WTC11 (cell line): Measurements from ENCODE around the gene KDELR3.

Source experiments
- ATF2 ChIP-seq: sonication (generic); formaldehyde crosslinking; IDR thresholded peaks from 2 replicates; pipeline ENCODE4 v1.8.1; 2022; ENCODE audit warnings: low read depth, missing genetic modification reagents, borderline replicate concordance
- CTCF ChIP-seq: fragments of 200-600 bp; IDR thresholded peaks from 2 replicates; pipeline ENCODE4 v1.8.0; 2022; ENCODE audit warnings: antibody characterized with exemption
- ELF4 ChIP-seq: sonication (generic); formaldehyde crosslinking; IDR thresholded peaks from 2 replicates; pipeline ENCODE4 v1.8.1; 2022; ENCODE audit warnings: low read depth, mild to moderate bottlenecking, moderate library complexity, missing genetic modification reagents
- FOXJ3 ChIP-seq: sonication (generic); formaldehyde crosslinking; IDR thresholded peaks from 2 replicates; pipeline ENCODE4 v1.9.0; 2021; ENCODE audit warnings: missing genetic modification reagents, mild to moderate bottlenecking, borderline replicate concordance
- NFE2L1 ChIP-seq: sonication (generic); formaldehyde crosslinking; IDR thresholded peaks from 2 replicates; pipeline ENCODE4 v1.8.1; 2023; ENCODE audit warnings: missing genetic modification reagents
- NR1H2 ChIP-seq: sonication (generic); formaldehyde crosslinking; IDR thresholded peaks from 2 replicates; pipeline ENCODE4 v1.9.0; 2021; ENCODE audit warnings: mild to moderate bottlenecking, moderate library complexity, missing genetic modification reagents
- NR3C1 ChIP-seq: sonication (generic); formaldehyde crosslinking; conservative IDR thresholded peaks from 2 replicates; pipeline ENCODE4 v1.8.1; 2023; ENCODE audit warnings: low read depth, mild to moderate bottlenecking, missing genetic modification reagents
- ZBTB21 ChIP-seq: sonication (generic); formaldehyde crosslinking; IDR thresholded peaks from 2 replicates; pipeline ENCODE4 v1.8.1; 2023; ENCODE audit warnings: mild to moderate bottlenecking, missing genetic modification reagents, borderline replicate concordance
- ZNF317 ChIP-seq: sonication (generic); formaldehyde crosslinking; IDR thresholded peaks from 2 replicates; pipeline ENCODE4 v1.8.1; 2023; ENCODE audit warnings: low read depth, mild to moderate bottlenecking, moderate library complexity, missing genetic modification reagents, borderline replicate concordance

- TF ChIP-seq CTCF = no peak
- TF ChIP-seq NR3C1 (CRISPR knock-in tag) = no peak
- no peak for TF ChIP-seq NFE2L1 (CRISPR knock-in tag)
- TF ChIP-seq ZBTB21 (CRISPR knock-in tag) = no peak
- TF ChIP-seq ELF4 (CRISPR knock-in tag) = no peak
- no peak for TF ChIP-seq ATF2 (CRISPR knock-in tag)
- no peak for TF ChIP-seq NR1H2 (CRISPR knock-in tag)
- TF ChIP-seq FOXJ3 (CRISPR knock-in tag) = no peak
- no peak for TF ChIP-seq ZNF317 (CRISPR knock-in tag)
Measured at GRCh38 chr22:38424525-38425080, 43.3 kb upstream of the KDELR3 start.
